AG04450 (cell line): ENCODE measurements around the gene SUSD3. TPM values are rescaled to one million over a fixed set of nuclear protein-coding genes. Genes with fewer than 3 reads are reported as not detected.

Experiments
- CTCF ChIA-PET: fragments of 300-600, 350-600 bp; formaldehyde crosslinking; extraction: SDS; loops from one replicate; lab custom pipeline; 2022; ENCODE audit warnings: antibody characterized with exemption, inconsistent platforms; lab: Charles Lee
- POLR2A ChIA-PET: fragments of 350-600 bp; formaldehyde crosslinking; extraction: SDS; loops from one replicate; lab custom pipeline; 2021; ENCODE audit warnings: antibody characterized with exemption, inconsistent platforms; lab: Yijun Ruan, JAX
- DNase-seq: peaks from one replicate; pipeline ENCODE4 v3.0.0-alpha.2; 2011; ENCODE audit warnings: low read depth, low spot score
- H3K27ac ChIP-seq: one replicate; pipeline ENCODE4 v1.5.1; 2012; ENCODE audit warnings: low read depth, low read length, control low read depth
- H3K27me3 ChIP-seq: one replicate; pipeline ENCODE4 v1.6.0; 2012; ENCODE audit warnings: low read length; ENCODE audit not compliant: control insufficient read depth, insufficient read depth
- H3K4me3 ChIP-seq: 2 replicates; pipeline ENCODE4 v1.5.1; 2011; ENCODE audit warnings: mild to moderate bottlenecking, low read depth, low read length, control low read depth
- H3K9me3 ChIP-seq: 2 replicates; pipeline ENCODE4 v1.5.1; 2012; ENCODE audit warnings: low read length; ENCODE audit not compliant: control insufficient read depth, insufficient read depth
- CTCF ChIP-seq: IDR thresholded peaks from 2 replicates; pipeline ENCODE4 v1.5.1; 2011; ENCODE audit warnings: low read depth, low read length, control low read depth, inconsistent platforms
- polyA plus RNA-seq: library from polyadenylated mRNA; depleted of rRNA; stranded (reverse); fragments of >200 nt; gene quantifications from 2 replicates; pipeline ENCODE4 v1.2.3, GENCODE V29; 2011

The SUSD3 gene
- polyA plus RNA-seq, 1 experiment, result 1.4 TPM

GRCh38 chr9:93061260-93061751 is 2.8 kb downstream of the SUSD3 start:
- POLR2A ChIA-PET, result no interaction called here
- H3K27me3 ChIP-seq, result peaks cover 7% of the 10 kb centered on the region
- TF ChIP-seq CTCF, result no peak
- H3K4me3 ChIP-seq, result no peak overlapping the region
- H3K9me3 ChIP-seq, result no peaks in the 10 kb centered on the region; the same call in 1 of the 2 replicates
- CTCF ChIA-PET, result no interaction called here
- H3K27ac ChIP-seq, result no peak overlapping the region
- no peak for DNase-seq

- Histone ChIP-seq H3K9me3 (no peaks in the 10 kb centered on the region; the same call in 1 of the 2 replicates), H3K27me3 (peaks cover 7% of the 10 kb centered on the region), H3K4me3 (no peak overlapping the region), H3K27ac (no peak overlapping the region)
- CTCF ChIA-PET, result interaction anchor here (1.0 kb wide), 1 partner anchor 9 kb away, joined by 3 read pairs; no protein-coding TSS in a partner anchor
- TF ChIP-seq CTCF, result no peak
- no peak for DNase-seq
- POLR2A ChIA-PET, result interaction anchor here (0.8 kb wide), 1 partner anchor 10 kb away, joined by 4 read pairs; no protein-coding TSS in a partner anchor
These were observed 3.6 kb downstream of the SUSD3 start for GRCh38 chr9:93061791-93062763.

GRCh38 chr9:93064392-93065134 is 6.1 kb downstream of the SUSD3 start:
- Histone ChIP-seq H3K4me3 (no peak overlapping the region), H3K9me3 (no peaks in the 10 kb centered on the region; the same call in 1 of the 2 replicates), H3K27me3 (peaks cover 7% of the 10 kb centered on the region), H3K27ac (no peak overlapping the region)
- POLR2A ChIA-PET, result no interaction called here
- CTCF ChIA-PET, result no interaction called here
- TF ChIP-seq CTCF, result no peak
- DNase-seq, result no peak

GRCh38 chr9:93065135-93065720 is 6.7 kb downstream of the SUSD3 start:
- CTCF ChIA-PET, result no interaction called here
- no peak for TF ChIP-seq CTCF
- no peak for DNase-seq
- peaks cover 2% of the 10 kb centered on the region for H3K27me3 ChIP-seq
- no peaks in the 10 kb centered on the region; the same call in 1 of the 2 replicates for H3K9me3 ChIP-seq
- no peak overlapping the region for H3K27ac ChIP-seq
- POLR2A ChIA-PET, result no interaction called here
- no peak overlapping the region for H3K4me3 ChIP-seq
